ENCODE data around the gene P2RX7.

DNA sequence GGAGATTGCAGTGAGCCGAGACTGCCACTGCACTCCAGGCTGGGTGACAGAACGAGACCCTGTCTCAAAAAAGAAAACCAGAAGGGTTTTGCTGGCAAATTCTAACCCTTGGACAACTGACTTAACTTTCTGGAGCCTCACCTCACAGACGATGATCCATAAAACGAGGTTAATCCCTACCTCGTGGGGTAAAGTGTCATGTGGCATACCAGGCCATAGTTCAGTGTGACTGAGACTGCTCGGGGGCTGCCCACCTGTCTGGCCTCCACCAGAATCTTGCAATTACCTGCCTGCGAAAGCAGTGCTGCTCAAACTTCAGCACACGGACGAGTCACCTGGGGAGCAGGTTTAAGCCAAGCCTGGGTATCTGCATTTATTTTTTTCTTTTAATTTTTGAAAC is 104.1 kb downstream of the P2RX7 start:
- TF ChIP-seq, protein P1, sequence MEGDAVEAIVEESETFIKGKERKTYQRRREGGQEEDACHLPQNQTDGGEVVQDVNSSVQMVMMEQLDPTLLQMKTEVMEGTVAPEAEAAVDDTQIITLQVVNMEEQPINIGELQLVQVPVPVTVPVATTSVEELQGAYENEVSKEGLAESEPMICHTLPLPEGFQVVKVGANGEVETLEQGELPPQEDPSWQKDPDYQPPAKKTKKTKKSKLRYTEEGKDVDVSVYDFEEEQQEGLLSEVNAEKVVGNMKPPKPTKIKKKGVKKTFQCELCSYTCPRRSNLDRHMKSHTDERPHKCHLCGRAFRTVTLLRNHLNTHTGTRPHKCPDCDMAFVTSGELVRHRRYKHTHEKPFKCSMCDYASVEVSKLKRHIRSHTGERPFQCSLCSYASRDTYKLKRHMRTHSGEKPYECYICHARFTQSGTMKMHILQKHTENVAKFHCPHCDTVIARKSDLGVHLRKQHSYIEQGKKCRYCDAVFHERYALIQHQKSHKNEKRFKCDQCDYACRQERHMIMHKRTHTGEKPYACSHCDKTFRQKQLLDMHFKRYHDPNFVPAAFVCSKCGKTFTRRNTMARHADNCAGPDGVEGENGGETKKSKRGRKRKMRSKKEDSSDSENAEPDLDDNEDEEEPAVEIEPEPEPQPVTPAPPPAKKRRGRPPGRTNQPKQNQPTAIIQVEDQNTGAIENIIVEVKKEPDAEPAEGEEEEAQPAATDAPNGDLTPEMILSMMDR (IDR thresholded peaks at IDR 0.05; ENCODE audit: insufficient read depth, low read depth, low read length) = no peak
- TF ChIP-seq EZH2 (IDR thresholded peaks at IDR 0.05; ENCODE audit: insufficient read depth, low read length) = no peak
